Right cardiac atrium (tissue), 5 donors: ENCODE results near the gene TRPV3. TPM values are rescaled to one million over a fixed set of nuclear protein-coding genes. Genes with fewer than 3 reads are reported as not detected.

Source experiments
- ATAC-seq, 2 donors: fragments of 200-7000 bp; cut with Tn5 transposase; one replicate each; pipeline versions ENCODE4 v1.8.0 to v1.9.1; 2020; ENCODE audit warnings: moderate library complexity in 2 of 2, mild to moderate bottlenecking in 1 of 2
- DNase-seq, 3 donors: peaks; one replicate each; pipeline ENCODE4 v3.0.0-alpha.2; 2020
- H3K27ac ChIP-seq: one replicate; pipeline ENCODE4 v1.5.1; 2013; ENCODE audit warnings: mild to moderate bottlenecking, low read length, control low read depth, moderate library complexity
- H3K27me3 ChIP-seq: one replicate; pipeline ENCODE4 v1.6.1; 2013; ENCODE audit not compliant: control insufficient read depth, insufficient read depth
- H3K4me1 ChIP-seq: one replicate; pipeline ENCODE4 v1.6.1; 2013; ENCODE audit warnings: low read length; ENCODE audit not compliant: control insufficient read depth, insufficient read depth
- H3K4me3 ChIP-seq: one replicate; pipeline ENCODE4 v1.5.1; 2013; ENCODE audit warnings: low read length, control low read depth
- H3K9me3 ChIP-seq: one replicate; pipeline ENCODE4 v1.6.1; 2013; ENCODE audit warnings: low read length; ENCODE audit not compliant: control insufficient read depth
- WGBS: extraction: QIAGEN DNeasy Blood & Tissue Kit; methylation state at CpG from one replicate; pipeline ENCODE4 v1.1.7; 2013; 5-methylcytosine and 5-hydroxymethylcytosine counted together
- intact Hi-C, 4 donors: fragments of 100-400 bp; cut with DNase I; formaldehyde crosslinking; loops; one replicate each; pipeline versions ENCODE4 v1.11.0 to v1.14.0; 2022 to 2023
- polyA plus RNA-seq: library from polyadenylated mRNA; stranded (reverse); fragments of 200-250 nt; gene quantifications from one replicate; pipeline ENCODE4 v1.2.3, GENCODE V29; 2013
- total RNA-seq, 4 donors: library from RNA; stranded (reverse); fragmentation: NEBNext Ultra II Directional; extraction: Animal tissue kit (Norgen Biotek cat#: 25700); gene quantifications; one replicate each; pipeline ENCODE4 v1.2.1, GENCODE V29; 2021
- donor health status: healthy with polysubstance abuse.
- donor health status: DM: no; HTN: yes; CAD: no.
- donor health status: DM: no; HTN: no; CAD: no.
- donor health status: DM: no; HTN: yes; CAD: no; lungs with severe emphysema.
- donor health status: DM: yes; HTN: yes; CAD: no.

The TRPV3 gene
- total and polyA plus RNA-seq, 5 donors: 1.6 to 3.3 (median 2.7) TPM

DNA sequence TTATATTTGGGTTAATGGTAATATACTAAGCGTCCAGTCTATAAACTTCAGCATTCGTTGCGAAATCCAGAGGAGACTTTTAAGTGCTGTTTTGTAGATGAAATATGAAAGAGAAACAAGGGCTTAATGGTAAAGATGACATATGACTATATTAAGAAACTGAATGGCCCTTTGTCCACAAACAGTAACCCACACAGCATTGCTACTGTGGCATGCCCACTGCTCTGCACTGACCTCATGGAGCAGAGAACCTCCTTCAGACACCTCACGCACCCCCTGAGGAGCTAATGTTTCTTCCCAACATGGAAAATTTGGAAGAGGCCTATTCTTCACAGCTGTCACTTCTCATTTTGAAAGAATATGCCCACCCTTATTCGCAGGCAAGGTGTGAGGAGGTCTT lies 55.1 kb downstream of the TRPV3 start:
- intact Hi-C loops: no loop called here
- no peak for ATAC-seq
- WGBS: 71% methylated on average over 5 of the region's 5 CpGs

DNA sequence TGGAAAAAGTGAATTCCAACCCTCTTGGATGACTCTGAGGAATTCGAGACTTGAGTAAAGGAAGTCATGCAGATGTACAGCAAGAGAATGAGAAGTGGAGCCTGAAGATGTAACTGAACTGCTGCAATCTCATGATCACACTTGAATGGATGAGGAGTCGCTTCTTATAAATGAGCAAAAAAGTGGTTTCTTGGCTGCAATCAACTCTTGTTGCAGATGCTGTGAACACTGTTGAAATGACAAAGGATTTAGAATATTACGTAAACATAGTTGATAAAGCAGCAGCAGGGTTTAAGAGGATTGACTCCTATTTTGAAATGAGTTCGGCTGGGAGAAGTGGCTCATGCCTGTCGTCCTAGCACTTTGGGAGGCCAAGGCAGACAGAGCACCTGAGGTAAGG lies 56.3 kb downstream of the TRPV3 start:
- DNase-seq: no peak
- intact Hi-C loops: no loop called here
- Histone ChIP-seq H3K4me3 (no peak overlapping the region), H3K4me1 (no peaks in the 10 kb centered on the region), H3K27me3 (no peaks in the 10 kb centered on the region), H3K9me3 (no peaks in the 10 kb centered on the region), H3K27ac (no peak overlapping the region)
- 75% methylated on average over 5 of the region's 5 CpGs for WGBS
- no peak for ATAC-seq

More for the DNA sequence above, 55.1 kb downstream of the TRPV3 start:
- no peaks in the 10 kb centered on the region for H3K4me1 ChIP-seq
- no peaks in the 10 kb centered on the region for H3K27me3 ChIP-seq
- no peak overlapping the region for H3K27ac ChIP-seq
- no peak for DNase-seq
- no peak overlapping the region for H3K4me3 ChIP-seq
- H3K9me3 ChIP-seq: no peaks in the 10 kb centered on the region

DNA sequence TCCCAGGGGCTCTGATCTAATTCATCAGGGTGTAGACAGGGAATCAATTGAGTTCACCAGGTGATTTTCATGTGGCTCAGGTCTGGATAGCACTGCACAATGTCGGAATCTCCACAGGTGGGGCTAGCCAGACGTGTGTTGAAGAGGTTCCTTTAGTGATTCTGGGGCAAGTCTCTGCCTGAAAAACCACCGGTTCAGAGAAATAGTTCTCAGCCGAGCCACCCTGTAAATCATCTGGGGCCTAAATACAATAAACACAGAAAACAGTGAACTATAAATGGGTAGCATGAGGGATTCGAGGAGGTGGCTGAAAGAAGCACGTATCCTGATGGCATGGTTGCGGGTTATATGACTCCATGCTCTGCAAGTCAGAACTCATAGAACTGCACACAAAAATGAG lies 60.5 kb downstream of the TRPV3 start:
- 87% methylated on average over 7 of the region's 7 CpGs for WGBS
- no peak for DNase-seq
- no peaks in the 10 kb centered on the region for H3K4me1 ChIP-seq
- no peak overlapping the region for H3K4me3 ChIP-seq
- intact Hi-C loops: no loop called here
- ATAC-seq: no peak
- H3K27me3 ChIP-seq: no peaks in the 10 kb centered on the region
- no peaks in the 10 kb centered on the region for H3K9me3 ChIP-seq
- H3K27ac ChIP-seq: no peak overlapping the region

DNA sequence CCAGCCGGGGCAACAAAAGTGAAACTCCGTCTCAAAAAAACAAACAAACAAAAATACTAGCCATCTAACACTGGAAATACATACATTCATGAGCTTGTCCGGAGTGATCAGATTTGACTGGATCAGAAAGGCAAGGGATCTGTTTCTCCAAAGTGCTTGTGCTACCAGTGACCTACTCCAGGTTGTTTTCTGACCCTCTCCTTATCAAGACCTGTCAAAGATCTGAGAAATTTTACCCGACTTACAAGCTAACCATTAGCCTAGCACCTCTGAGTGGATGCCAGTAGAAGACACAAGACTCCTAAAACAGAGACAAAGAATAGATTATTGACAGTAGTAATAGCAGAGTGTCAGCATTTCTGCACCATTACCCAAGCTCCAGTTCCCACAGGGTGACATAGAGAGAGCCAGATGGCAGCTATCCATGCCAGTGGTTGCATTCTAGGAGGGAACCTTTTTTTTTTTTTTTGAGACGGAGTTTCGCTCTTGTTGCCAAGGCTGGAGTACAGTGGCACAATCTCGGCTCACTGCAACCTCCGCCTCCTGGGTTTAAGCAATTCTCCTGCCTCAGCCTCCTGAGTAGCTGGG lies 72.0 kb downstream of the TRPV3 start:
- Histone ChIP-seq H3K4me3 (no peak overlapping the region), H3K4me1 (no peaks in the 10 kb centered on the region), H3K27me3 (no peaks in the 10 kb centered on the region), H3K9me3 (no peaks in the 10 kb centered on the region), H3K27ac (no peak overlapping the region)
- no peak for ATAC-seq
- intact Hi-C loops: no loop called here
- no peak for DNase-seq
- 82% methylated on average over 8 of the region's 8 CpGs for WGBS

DNA sequence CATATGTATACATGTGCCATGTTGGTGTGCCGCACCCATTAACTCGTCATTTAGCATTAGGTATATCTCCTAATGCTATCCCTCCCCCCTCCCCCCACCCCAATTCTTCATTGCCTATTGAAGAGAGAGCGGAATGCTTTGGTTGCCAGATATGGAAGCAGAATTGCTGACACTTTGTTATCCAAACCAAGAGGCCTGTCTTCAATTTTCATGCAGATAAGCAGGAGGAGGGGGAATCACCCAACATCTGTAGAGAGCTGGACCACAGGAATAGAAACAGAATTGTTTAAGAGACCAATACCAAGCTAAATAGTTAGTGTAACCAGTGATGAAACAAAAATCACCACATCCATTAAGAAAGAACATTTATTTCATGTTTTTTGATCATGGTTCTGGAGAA lies 74.8 kb downstream of the TRPV3 start:
- 71% methylated on average over 3 of the region's 3 CpGs for WGBS
- no peak for ATAC-seq

DNA sequence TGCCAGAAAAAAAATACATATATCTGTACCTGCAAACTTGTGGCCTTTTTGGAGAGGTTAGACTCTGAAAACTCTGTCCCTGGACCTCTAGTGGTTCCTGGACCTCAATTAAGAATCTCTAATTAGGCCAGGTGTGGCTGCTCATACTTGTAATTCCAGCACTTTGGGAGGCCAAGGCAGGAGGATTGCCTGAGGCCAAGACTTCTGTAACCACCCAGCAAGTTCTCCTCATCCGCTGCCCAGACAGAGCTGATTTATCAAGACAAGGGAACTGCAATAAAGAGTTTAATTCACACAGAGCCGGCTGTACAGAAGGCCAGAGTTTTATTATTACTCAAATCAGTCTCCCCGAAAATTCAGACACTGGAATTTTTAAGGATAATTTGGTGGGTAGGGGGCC lies 77.6 kb downstream of the TRPV3 start:
- Histone ChIP-seq H3K4me3 (no peak overlapping the region), H3K27ac (no peak overlapping the region), H3K9me3 (no peaks in the 10 kb centered on the region), H3K27me3 (no peaks in the 10 kb centered on the region), H3K4me1 (no peaks in the 10 kb centered on the region)
- no peak for DNase-seq
- no peak for ATAC-seq
- WGBS: 93% methylated on average over 3 of the region's 3 CpGs
- intact Hi-C loops: no loop called here

More for the DNA sequence above, 74.8 kb downstream of the TRPV3 start:
- intact Hi-C loops: no loop called here
- no peak overlapping the region for H3K4me3 ChIP-seq
- H3K27me3 ChIP-seq: no peaks in the 10 kb centered on the region
- no peak overlapping the region for H3K27ac ChIP-seq
- H3K4me1 ChIP-seq: no peaks in the 10 kb centered on the region
- DNase-seq: no peak
- H3K9me3 ChIP-seq: no peaks in the 10 kb centered on the region

DNA sequence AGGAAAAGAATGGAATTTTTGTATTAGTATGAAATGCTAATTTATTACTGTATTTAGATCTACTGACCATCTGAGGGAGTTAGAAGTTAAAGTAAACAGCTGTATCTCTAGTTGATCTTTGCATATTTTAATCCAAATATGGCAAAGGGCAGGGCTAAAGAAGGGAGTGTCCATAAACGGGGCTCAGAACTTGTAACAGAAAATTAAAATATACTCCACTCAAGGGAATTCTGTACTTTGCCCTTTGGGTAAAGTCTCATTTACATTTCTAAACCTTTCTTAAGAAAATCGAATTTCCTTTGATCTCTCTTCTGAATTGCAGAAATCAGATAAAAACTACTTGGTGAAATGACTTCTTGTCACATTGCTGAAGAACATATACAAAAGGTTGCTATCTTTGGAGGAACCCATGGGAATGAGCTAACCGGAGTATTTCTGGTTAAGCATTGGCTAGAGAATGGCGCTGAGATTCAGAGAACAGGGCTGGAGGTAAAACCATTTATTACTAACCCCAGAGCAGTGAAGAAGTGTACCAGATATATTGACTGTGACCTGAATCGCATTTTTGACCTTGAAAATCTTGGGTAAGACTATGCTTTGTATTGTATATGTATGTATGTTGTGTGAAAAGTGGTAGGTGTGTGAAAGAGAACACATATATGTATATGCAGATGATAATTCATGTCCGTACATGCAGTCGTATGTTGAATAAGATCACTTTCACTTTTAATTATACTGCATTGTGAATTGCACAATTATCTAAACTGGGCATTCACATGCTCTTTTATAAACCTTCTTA lies 81.6 kb downstream of the TRPV3 start, which contains the start of gene ASPA:
Gene ASPA, plus strand, starts transcription at position 186 of the 799 bp plus-strand sequence. Its CDS starts 163 bp downstream, at position 349.
- no peaks in the 10 kb centered on the region for H3K27me3 ChIP-seq
- 49% methylated on average over 7 of the region's 7 CpGs for WGBS
- H3K9me3 ChIP-seq: no peaks in the 10 kb centered on the region
- no peak for DNase-seq
- peak within 1 kb of the TSS; percentile 69 for H3K4me3 ChIP-seq
- intact Hi-C loops: no loop called here
- H3K27ac ChIP-seq: no peak within 1 kb of the TSS
- no peaks in the 10 kb centered on the region for H3K4me1 ChIP-seq
- peak in 1 of 2 donors; percentile 39 for ATAC-seq

DNA sequence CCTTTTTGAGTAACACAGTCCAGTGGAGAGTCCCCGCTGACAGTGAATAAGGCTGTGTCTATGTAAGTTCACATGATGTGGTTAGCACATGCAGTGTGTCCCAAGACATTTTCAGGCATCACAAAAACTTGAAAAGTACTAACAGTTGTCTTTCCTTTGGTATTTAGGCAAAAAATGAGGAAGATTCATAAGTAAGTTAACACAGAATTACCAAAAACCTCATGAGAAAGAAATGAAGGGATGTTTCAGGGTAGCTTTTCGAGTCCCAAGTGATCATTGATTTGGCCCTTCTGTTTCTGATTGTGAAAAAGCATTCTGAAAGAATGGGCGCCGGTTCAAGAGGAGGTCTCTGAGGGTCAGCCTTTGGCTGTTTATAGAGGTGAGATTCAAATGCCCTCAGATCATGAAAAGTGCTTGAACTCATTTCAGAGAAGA lies 82.3 kb downstream of the TRPV3 start:
- no peak for DNase-seq
- ATAC-seq: no peak
- Histone ChIP-seq H3K4me1 (no peaks in the 10 kb centered on the region), H3K27me3 (no peaks in the 10 kb centered on the region), H3K27ac (no peak overlapping the region), H3K4me3 (no peak overlapping the region), H3K9me3 (no peaks in the 10 kb centered on the region)
- intact Hi-C loops: no loop called here
- WGBS: 60% methylated on average over 4 of the region's 4 CpGs

DNA sequence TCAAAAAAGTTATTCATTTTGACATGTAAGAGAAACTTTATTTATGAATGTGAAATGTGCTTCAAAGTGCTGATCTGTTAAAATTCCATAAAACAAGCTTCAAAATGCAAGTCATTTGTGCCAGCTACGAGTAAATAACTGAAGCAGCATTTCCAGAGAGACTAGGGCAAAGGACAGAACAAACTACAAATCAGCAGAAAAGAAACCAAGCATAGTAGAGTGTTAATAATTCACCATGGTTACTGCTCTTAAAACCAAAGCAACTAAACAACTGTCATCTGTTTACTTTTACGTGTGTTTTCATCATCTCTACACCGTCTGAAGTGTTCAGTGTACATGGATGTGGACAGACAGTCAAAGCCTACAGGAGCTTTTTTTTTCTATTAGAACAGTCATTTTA lies 83.4 kb downstream of the TRPV3 start:
- no peak overlapping the region for H3K27ac ChIP-seq
- H3K4me1 ChIP-seq: no peaks in the 10 kb centered on the region
- no peaks in the 10 kb centered on the region for H3K9me3 ChIP-seq
- DNase-seq (no peak), ATAC-seq (no peak)
- WGBS: 30% methylated on average over 3 of the region's 3 CpGs
- intact Hi-C loops: no loop called here
- no peaks in the 10 kb centered on the region for H3K27me3 ChIP-seq
- no peak overlapping the region for H3K4me3 ChIP-seq

DNA sequence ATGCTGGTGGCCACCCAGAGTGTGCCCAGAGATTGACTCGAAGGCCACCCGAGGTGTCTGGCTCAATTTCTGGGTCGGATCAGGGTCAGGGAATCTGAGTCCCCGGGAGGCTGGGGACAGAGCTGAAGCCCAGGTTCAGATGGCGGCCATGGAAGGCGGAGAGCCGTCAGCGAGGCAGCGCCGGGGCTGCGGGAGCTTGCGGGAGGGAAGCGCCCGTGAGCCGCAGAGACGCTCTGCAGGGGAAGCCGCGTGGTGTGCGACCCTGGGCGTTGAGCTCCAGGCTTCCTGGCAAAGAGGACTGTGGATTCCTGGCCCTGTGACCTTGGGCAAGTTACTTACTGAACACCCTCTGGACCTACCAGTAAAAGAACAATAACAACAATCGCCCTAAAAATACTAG lies 85.5 kb downstream of the TRPV3 start:
- Histone ChIP-seq H3K27ac (no peak overlapping the region), H3K9me3 (no peaks in the 10 kb centered on the region), H3K4me3 (no peak overlapping the region), H3K4me1 (no peaks in the 10 kb centered on the region), H3K27me3 (no peaks in the 10 kb centered on the region)
- intact Hi-C loops: no loop called here
- ATAC-seq (no peak), DNase-seq (peak in 1 of 3 donors; percentile 37)
- 90% methylated on average over 21 of the region's 21 CpGs for WGBS

DNA sequence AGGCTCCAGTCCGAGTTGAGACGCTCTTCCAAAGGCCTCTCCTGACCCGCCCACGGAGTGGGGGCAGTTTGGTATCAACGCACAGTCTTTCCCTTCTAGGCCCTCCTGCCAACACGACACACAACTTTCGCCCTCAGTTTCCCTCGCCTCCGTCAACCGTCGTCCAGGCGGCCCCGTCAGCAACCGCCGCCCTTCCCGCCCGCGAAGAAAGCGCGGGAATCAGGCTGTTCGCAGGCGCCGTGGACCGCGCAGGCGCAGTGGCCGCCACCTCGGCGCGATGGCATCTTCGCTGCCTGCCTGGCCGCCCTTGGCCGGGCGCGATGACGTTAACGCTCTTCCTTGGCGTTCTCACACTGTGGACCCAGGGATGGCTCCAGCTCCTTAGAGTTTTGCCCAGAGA lies 86.0 kb downstream of the TRPV3 start, which contains the start of gene SPATA22:
Gene SPATA22, minus strand, starts transcription at position 221 of the 400 bp plus-strand sequence. CDS start 2,494 bp downstream, outside the sequence.
- no peak for ATAC-seq
- no peak within 1 kb of the TSS for H3K4me3 ChIP-seq
- no peak within 1 kb of the TSS for H3K27ac ChIP-seq
- peak in 1 of 3 donors; percentile 24 for DNase-seq
- 95% methylated on average over 38 of the region's 38 CpGs for WGBS
- H3K9me3 ChIP-seq: no peaks in the 10 kb centered on the region
- intact Hi-C loops: no loop called here
- no peaks in the 10 kb centered on the region for H3K4me1 ChIP-seq
- H3K27me3 ChIP-seq: no peaks in the 10 kb centered on the region
